Activated naive CD4-positive, alpha-beta T cell treated with anti-CD3 and anti-CD28 coated beads, Interleukin-2, amount 50 U/mL, for 72 hours (primary cell): Measurements from ENCODE around the gene SLC6A20. TPM values are rescaled to one million over a fixed set of nuclear protein-coding genes. Genes with fewer than 3 reads are reported as not detected.

Source experiments
- ATAC-seq, 2 donors: fragments of 150-1000 bp; cut with Tn5 transposase; 2 replicates each; pipeline ENCODE4 v1.10.0; 2021; ENCODE audit warnings: mild to moderate bottlenecking in 2 of 2, moderate library complexity in 2 of 2
- DNase-seq, 2 donors: peaks; one replicate each; pipeline ENCODE4 v3.0.0; 2021 to 2022; ENCODE audit warnings: low spot score in 2 of 2
- H3K27ac Mint-ChIP-seq, 2 donors: one replicate each; pipeline ENCODE4 v1.8.0; 2022; ENCODE audit warnings: mild to moderate bottlenecking in 2 of 2, mixed read lengths in 2 of 2
- H3K36me3 Mint-ChIP-seq, 2 donors: one replicate each; pipeline ENCODE4 v1.8.0; 2022; ENCODE audit warnings: mixed read lengths in 2 of 2
- H3K9me3 Mint-ChIP-seq, 2 donors: one replicate each; pipeline ENCODE4 v1.8.0; 2022; ENCODE audit warnings: mixed read lengths in 2 of 2
- total RNA-seq, 2 donors: library from RNA; stranded (reverse); gene quantifications; one replicate each; pipeline ENCODE4 v1.2.3, GENCODE V29; 2022

The SLC6A20 gene
- total RNA-seq, 2 donors from 2014 or later = not detected

GRCh38 chr3:45789235-45789812 lies 7.0 kb downstream of the SLC6A20 start:
- Mint-ChIP-seq H3K36me3 (peaks cover 7 to 17% of the 10 kb centered on the region in 2 donors), H3K27ac (no peak overlapping the region), H3K9me3 (peaks cover 4 to 17% of the 10 kb centered on the region in 2 donors)
- no peak for ATAC-seq
- no peak for DNase-seq

GRCh38 chr3:45787551-45787950 lies 8.8 kb downstream of the SLC6A20 start:
- Mint-ChIP-seq H3K36me3 (peaks cover 7 to 17% of the 10 kb centered on the region in 2 donors), H3K9me3 (peaks cover 4 to 17% of the 10 kb centered on the region in 2 donors), H3K27ac (no peak overlapping the region)
- no peak for ATAC-seq
- DNase-seq = no peak

GRCh38 chr3:45786801-45787495 lies 9.4 kb downstream of the SLC6A20 start:
- Mint-ChIP-seq H3K36me3 (peaks cover 7 to 17% of the 10 kb centered on the region in 2 donors), H3K27ac (no peak overlapping the region), H3K9me3 (peaks cover 4 to 17% of the 10 kb centered on the region in 2 donors)
- DNase-seq (no peak), ATAC-seq (no peak)

- H3K36me3 Mint-ChIP-seq = peaks cover 4 to 14% of the 10 kb centered on the region in 2 donors
- H3K27ac Mint-ChIP-seq = no peak overlapping the region
- peaks cover 2 to 15% of the 10 kb centered on the region in 2 donors for H3K9me3 Mint-ChIP-seq
- no peak for ATAC-seq
- DNase-seq = no peak
Measured at GRCh38 chr3:45785605-45786150, 10.7 kb downstream of the SLC6A20 start.

GRCh38 chr3:45783667-45784066 lies 12.7 kb downstream of the SLC6A20 start:
- peaks cover 0 to under 1% of the 10 kb centered on the region in 2 donors for H3K9me3 Mint-ChIP-seq
- DNase-seq (no peak), ATAC-seq (no peak)
- no peaks in the 10 kb centered on the region for H3K36me3 Mint-ChIP-seq
- no peak overlapping the region for H3K27ac Mint-ChIP-seq

GRCh38 chr3:45782381-45782780 lies 14.0 kb downstream of the SLC6A20 start:
- ATAC-seq (no peak), DNase-seq (no peak)
- H3K36me3 Mint-ChIP-seq = no peaks in the 10 kb centered on the region
- H3K27ac Mint-ChIP-seq = no peak overlapping the region
- H3K9me3 Mint-ChIP-seq = no peaks in the 10 kb centered on the region

GRCh38 chr3:45781841-45782240 lies 14.5 kb downstream of the SLC6A20 start:
- no peak overlapping the region for H3K27ac Mint-ChIP-seq
- no peaks in the 10 kb centered on the region for H3K36me3 Mint-ChIP-seq
- H3K9me3 Mint-ChIP-seq = no peaks in the 10 kb centered on the region
- ATAC-seq (no peak), DNase-seq (no peak)

- no peak overlapping the region for H3K27ac Mint-ChIP-seq
- DNase-seq (no peak), ATAC-seq (no peak)
- H3K9me3 Mint-ChIP-seq = no peaks in the 10 kb centered on the region
- no peaks in the 10 kb centered on the region for H3K36me3 Mint-ChIP-seq
Measured at GRCh38 chr3:45781271-45781670, 15.1 kb downstream of the SLC6A20 start.

GRCh38 chr3:45779746-45780735 lies 16.3 kb downstream of the SLC6A20 start:
- H3K36me3 Mint-ChIP-seq = no peaks in the 10 kb centered on the region
- H3K27ac Mint-ChIP-seq = no peak overlapping the region
- ATAC-seq = no peak
- no peak for DNase-seq
- no peaks in the 10 kb centered on the region for H3K9me3 Mint-ChIP-seq

GRCh38 chr3:45778761-45779201 lies 17.6 kb downstream of the SLC6A20 start:
- Mint-ChIP-seq H3K36me3 (no peaks in the 10 kb centered on the region), H3K27ac (no peak overlapping the region), H3K9me3 (no peaks in the 10 kb centered on the region)
- no peak for DNase-seq
- ATAC-seq = no peak

GRCh38 chr3:45777746-45778386 lies 18.5 kb downstream of the SLC6A20 start:
- H3K9me3 Mint-ChIP-seq = no peaks in the 10 kb centered on the region
- DNase-seq (no peak), ATAC-seq (no peak)
- peak overlapping the region in 1 of 2 donors; percentile 79 for H3K27ac Mint-ChIP-seq
- no peaks in the 10 kb centered on the region for H3K36me3 Mint-ChIP-seq

GRCh38 chr3:45777111-45777745 lies 19.1 kb downstream of the SLC6A20 start:
- H3K9me3 Mint-ChIP-seq = no peaks in the 10 kb centered on the region
- no peaks in the 10 kb centered on the region for H3K36me3 Mint-ChIP-seq
- ATAC-seq (no peak), DNase-seq (no peak)
- H3K27ac Mint-ChIP-seq = no peak overlapping the region

GRCh38 chr3:45776611-45777010 lies 19.7 kb downstream of the SLC6A20 start:
- H3K27ac Mint-ChIP-seq = no peak overlapping the region
- H3K9me3 Mint-ChIP-seq = no peaks in the 10 kb centered on the region
- DNase-seq = no peak

GRCh38 chr3:45776301-45776595 lies 20.1 kb downstream of the SLC6A20 start:
- Mint-ChIP-seq H3K36me3 (no peaks in the 10 kb centered on the region), H3K9me3 (no peaks in the 10 kb centered on the region), H3K27ac (no peak overlapping the region)
- no peak for ATAC-seq
- no peak for DNase-seq

More at GRCh38 chr3:45776611-45777010, 19.7 kb downstream of the SLC6A20 start:
- H3K36me3 Mint-ChIP-seq = no peaks in the 10 kb centered on the region
- no peak for ATAC-seq

- Mint-ChIP-seq H3K9me3 (no peaks in the 10 kb centered on the region), H3K27ac (no peak overlapping the region), H3K36me3 (no peaks in the 10 kb centered on the region)
- DNase-seq = no peak
- ATAC-seq = no peak
Measured at GRCh38 chr3:45775571-45776300, 20.6 kb downstream of the SLC6A20 start.
